Pancreas (tissue), 10 donors: ENCODE data around the gene SULT2B1. TPM values are rescaled to one million over a fixed set of nuclear protein-coding genes. Genes with fewer than 3 reads are reported as not detected.
"Not testable (repeated sequence)": the region's sequence is repeated elsewhere in the genome, so short reads cannot be mapped to it uniquely, and the experiment has no call there.

Experiments
- ATAC-seq, 4 donors: fragments of 200-7000 bp; cut with Tn5 transposase; one replicate each; pipeline versions ENCODE4 v1.8.0 to v1.9.1; 2020; ENCODE audit warnings: mild to moderate bottlenecking in 4 of 4, moderate library complexity in 4 of 4
- DNase-seq, 6 donors: peaks; one replicate each; pipeline ENCODE4 v3.0.0-alpha.2; 2020
- FAIRE-seq: peaks from 2 replicates; lab custom pipeline; 2012; peaks lifted over from hg19 to GRCh38; lab: Jason Lieb, UNC
- H3K27ac ChIP-seq, 4 donors: fragments of 200-600 bp; sonication (generic); 1 replicate in 3 of 4; 2 replicates in 1 of 4; pipeline versions ENCODE4 v1.5.0 to v1.8.0; 2020
- H3K27me3 ChIP-seq, 4 donors: fragments of 200-600 bp; one replicate each; pipeline ENCODE4 v1.8.0; 2021
- H3K36me3 ChIP-seq, 3 donors: fragments of 200-600 bp; sonication (generic) in 1 of 3; one replicate each; pipeline versions ENCODE4 v1.5.0 to v1.8.0; 2020 to 2021
- H3K4me1 ChIP-seq, 3 donors: fragments of 200-600 bp; one replicate each; pipeline ENCODE4 v1.8.0; 2021
- H3K4me3 ChIP-seq, 4 donors: fragments of 200-600 bp; sonication (generic) in 2 of 4; one replicate each; pipeline versions ENCODE4 v1.5.0 to v1.8.0; 2020 to 2021
- H3K9me3 ChIP-seq, 4 donors: fragments of 200-600 bp; one replicate each; pipeline ENCODE4 v1.8.0; 2021
- CTCF ChIP-seq, 4 donors: fragments of 200-600 bp; sonication (generic) in 3 of 4; IDR thresholded peaks; one replicate each; pipeline versions ENCODE4 v1.5.0 to v1.8.0; 2021; ENCODE audit warnings: antibody characterized with exemption in 4 of 4
- WGBS, 2 donors: extraction: QIAGEN DNeasy Blood & Tissue Kit; methylation state at CpG; one replicate each; pipeline ENCODE4 v1.1.7; 2013; 5-methylcytosine and 5-hydroxymethylcytosine counted together
- intact Hi-C, 3 donors: fragments of 100-400 bp; cut with DNase I; formaldehyde crosslinking; loops; one replicate each; pipeline versions ENCODE4 v1.11.1 to v1.14.2; 2022
- polyA plus RNA-seq, 2 donors: library from polyadenylated mRNA; stranded (reverse); fragments of 200-250 nt; gene quantifications; one replicate each; pipeline ENCODE4 v1.2.3, GENCODE V29; 2013
- total RNA-seq, 6 donors: library from RNA; stranded (reverse); fragmentation: NEBNext Ultra II Directional in 4 of 6; extraction: Animal tissue kit (Norgen Biotek cat#: 25700) in 4 of 6; gene quantifications; one replicate each; pipeline versions ENCODE4 v1.2.1 to v1.2.4, GENCODE V29; 2021 to 2023
- donor health status: healthy with polysubstance abuse.
- donor health status: DM: no; HTN: no; CAD: no; lungs with moderate emphysema.
- donor health status: DM: no; HTN: no; CAD: no.
- donor health status: control.
- donor health status: control.
- donor health status: Bipolar disorder and iron deficiency.
- donor health status: DM: yes; HTN: yes; CAD: no.
- donor health status: DM: no; HTN: no; CAD: no.
- donor health status: DM: no; HTN: no; CAD: no.
- donor health status: DM: yes; HTN: yes; CAD: no.

SULT2B1 gene
- total and polyA plus RNA-seq, 8 donors, result 0.32 to 1.7 (median 0.62) TPM; not detected in 1

- DNase-seq (no peak), FAIRE-seq (no peak), ATAC-seq (no peak)
- no peak for TF ChIP-seq CTCF (IDR thresholded peaks at IDR 0.05)
- H3K27me3 ChIP-seq, result no peaks in the 10 kb centered on the region
- H3K4me3 ChIP-seq, result no peak overlapping the region
- intact Hi-C loops, result no loop called here
- no peaks in the 10 kb centered on the region for H3K36me3 ChIP-seq
- H3K9me3 ChIP-seq, result no peaks in the 10 kb centered on the region
- H3K27ac ChIP-seq, result no peak overlapping the region
- no peaks in the 10 kb centered on the region for H3K4me1 ChIP-seq
- WGBS, 2 donors, result 62 to 76% methylated on average over 21 to 23 of the region's 23 CpGs
Observed at GRCh38 chr19:48575931-48576622, 24.1 kb downstream of the SULT2B1 start.

- H3K9me3 ChIP-seq, H3K4me3 ChIP-seq, H3K36me3 ChIP-seq, H3K27me3 ChIP-seq, intact Hi-C loops, ATAC-seq, H3K4me1 ChIP-seq, DNase-seq, FAIRE-seq, H3K27ac ChIP-seq: not testable (repeated sequence)
- WGBS, 2 donors, result 87 to 91% methylated on average over 7 of the region's 7 CpGs
Observed at GRCh38 chr19:48577908-48578307, 25.9 kb downstream of the SULT2B1 start.

GRCh38 chr19:48578891-48579290, 26.9 kb downstream of the SULT2B1 start:
- Histone ChIP-seq H3K27ac (no peak overlapping the region), H3K4me1 (no peaks in the 10 kb centered on the region), H3K9me3 (no peaks in the 10 kb centered on the region), H3K4me3 (no peak overlapping the region), H3K27me3 (no peaks in the 10 kb centered on the region), H3K36me3 (no peaks in the 10 kb centered on the region)
- DNase-seq (no peak), ATAC-seq (no peak), FAIRE-seq (no peak)
- intact Hi-C loops, result no loop called here
- WGBS, 2 donors, result 44 to 54% methylated on average over 3 of the region's 3 CpGs
- TF ChIP-seq CTCF (IDR thresholded peaks at IDR 0.05), result no peak

- WGBS, 2 donors, result 45 to 64% methylated on average over 2 of the region's 2 CpGs
- H3K36me3 ChIP-seq, result no peaks in the 10 kb centered on the region
- ATAC-seq (no peak), FAIRE-seq (no peak), DNase-seq (no peak)
- H3K27me3 ChIP-seq, result no peaks in the 10 kb centered on the region
- H3K9me3 ChIP-seq, result no peaks in the 10 kb centered on the region
- intact Hi-C loops, result loop anchor here in 1 of 3 donors (5.0 kb wide), 1 partner anchor 75 kb away; no protein-coding TSS in a partner anchor
- H3K27ac ChIP-seq, result no peak overlapping the region
- no peak overlapping the region for H3K4me3 ChIP-seq
- H3K4me1 ChIP-seq, result no peaks in the 10 kb centered on the region
- no peak for TF ChIP-seq CTCF (IDR thresholded peaks at IDR 0.05)
Observed at GRCh38 chr19:48582168-48582567, 30.2 kb downstream of the SULT2B1 start.

GRCh38 chr19:48587387-48587786, 35.4 kb downstream of the SULT2B1 start:
- Histone ChIP-seq H3K9me3 (no peaks in the 10 kb centered on the region), H3K27me3 (no peaks in the 10 kb centered on the region), H3K36me3 (no peaks in the 10 kb centered on the region), H3K4me3 (no peak overlapping the region), H3K27ac (no peak overlapping the region), H3K4me1 (no peaks in the 10 kb centered on the region)
- no peak for FAIRE-seq
- no peak for TF ChIP-seq CTCF (IDR thresholded peaks at IDR 0.05)
- no peak for DNase-seq
- no peak for ATAC-seq
- intact Hi-C loops, result loop anchor here in 2 of 3 donors (5.0 kb wide), 2 partner anchors 95 to 100 kb away; no protein-coding TSS in a partner anchor
- 83 to 94% methylated on average over 3 of the region's 3 CpGs for WGBS, 2 donors
